HG03457 (cell line): ENCODE results near the gene NAPG.
"Not testable (repeated sequence)": the region's sequence is repeated elsewhere in the genome, so short reads cannot be mapped to it uniquely, and the experiment has no call there.

Source experiments
- ATAC-seq: cut with Tn5 transposase; IDR thresholded peaks from one replicate; pipeline ENCODE4 v1.9.1; 2021; ENCODE audit warnings: moderate number of reproducible peaks; ENCODE audit not compliant: unreplicated experiment

Gene NAPG

GRCh38 chr18:10511236-10511635, 14.6 kb upstream of the NAPG start:
- no peak for ATAC-seq

DNA sequence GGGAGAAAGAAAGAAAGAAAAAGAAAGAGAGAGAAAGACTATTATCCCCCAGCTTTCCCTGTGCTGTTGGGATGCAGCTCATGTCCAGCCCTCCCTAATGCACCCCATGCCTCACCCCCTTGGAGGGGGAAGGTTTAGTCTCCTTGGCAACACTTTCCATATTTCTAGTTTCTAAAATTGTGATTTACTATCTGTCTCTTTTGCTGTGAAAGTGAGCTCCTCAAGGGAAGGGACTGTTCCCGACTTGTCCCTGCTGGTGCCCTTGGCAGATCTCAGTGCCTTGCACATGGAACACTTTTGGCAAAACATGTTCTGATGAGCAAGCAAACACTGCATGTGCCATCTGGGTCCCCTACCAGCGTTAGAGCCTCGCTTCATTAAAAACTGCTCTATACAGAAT, 11.7 kb upstream of the NAPG start:
- ATAC-seq = no peak

- no peak for ATAC-seq
Measured at GRCh38 chr18:10514601-10515000, 11.2 kb upstream of the NAPG start.

DNA sequence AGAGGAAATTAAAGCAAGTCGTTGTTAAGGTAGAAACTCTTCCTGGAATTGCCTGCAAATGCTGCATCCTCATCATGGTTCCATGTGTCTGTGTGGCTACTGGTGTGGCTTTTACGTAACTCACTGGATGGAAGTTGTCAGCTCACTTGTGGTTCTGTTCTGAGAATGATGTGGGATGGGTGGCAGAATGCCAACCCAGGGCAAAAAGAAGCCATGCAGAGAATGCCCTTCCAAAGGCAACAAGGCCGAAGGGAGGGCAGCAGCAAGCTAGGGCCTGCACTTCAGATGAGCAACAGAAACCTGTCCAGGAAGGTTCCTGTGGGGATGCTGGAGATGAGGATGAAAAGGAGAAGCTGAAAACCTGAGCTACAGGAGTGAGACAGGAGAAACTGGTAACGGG, 10.4 kb upstream of the NAPG start:
- no peak for ATAC-seq

DNA sequence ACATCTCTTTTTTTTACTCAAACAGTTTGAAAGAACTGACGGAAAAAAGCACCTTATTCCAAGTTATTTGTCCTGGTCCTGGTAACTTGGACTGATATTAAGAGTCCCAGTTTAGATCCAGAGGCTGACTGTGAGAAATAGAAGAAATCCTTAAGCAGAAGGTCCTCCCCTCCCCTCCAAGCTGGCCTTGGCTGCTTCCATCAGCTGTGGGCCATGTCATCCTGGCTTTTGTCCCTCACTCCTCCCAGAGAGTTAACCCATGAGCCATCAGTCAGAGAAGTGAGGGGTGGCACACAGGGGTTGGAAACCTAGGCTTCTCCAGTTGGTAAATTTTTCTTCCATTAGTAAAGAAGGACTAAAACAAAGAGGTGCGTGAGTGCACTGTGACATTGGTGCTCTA, 9.7 kb upstream of the NAPG start:
- no peak for ATAC-seq

GRCh38 chr18:10518595-10519255, 7.1 kb upstream of the NAPG start:
- no peak for ATAC-seq

DNA sequence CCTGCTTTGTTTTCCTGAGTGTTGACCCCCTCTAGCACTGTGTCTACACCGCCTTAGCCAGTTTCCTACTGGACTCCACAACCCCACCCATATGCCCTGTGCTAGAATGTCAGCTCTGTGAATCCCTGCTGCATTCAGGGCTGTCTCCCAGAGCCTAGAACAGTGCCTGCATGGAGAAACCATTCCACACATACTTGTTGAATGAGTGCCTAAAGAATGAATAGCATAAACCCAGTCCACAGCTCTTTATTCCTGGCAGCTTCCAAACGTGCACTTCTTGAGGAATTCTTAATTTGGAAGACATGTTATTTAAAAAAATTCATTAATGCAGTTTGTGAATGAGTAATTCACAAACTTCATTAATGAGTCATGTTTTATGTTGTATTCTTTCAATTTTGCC, 6.5 kb upstream of the NAPG start:
- no peak for ATAC-seq

DNA sequence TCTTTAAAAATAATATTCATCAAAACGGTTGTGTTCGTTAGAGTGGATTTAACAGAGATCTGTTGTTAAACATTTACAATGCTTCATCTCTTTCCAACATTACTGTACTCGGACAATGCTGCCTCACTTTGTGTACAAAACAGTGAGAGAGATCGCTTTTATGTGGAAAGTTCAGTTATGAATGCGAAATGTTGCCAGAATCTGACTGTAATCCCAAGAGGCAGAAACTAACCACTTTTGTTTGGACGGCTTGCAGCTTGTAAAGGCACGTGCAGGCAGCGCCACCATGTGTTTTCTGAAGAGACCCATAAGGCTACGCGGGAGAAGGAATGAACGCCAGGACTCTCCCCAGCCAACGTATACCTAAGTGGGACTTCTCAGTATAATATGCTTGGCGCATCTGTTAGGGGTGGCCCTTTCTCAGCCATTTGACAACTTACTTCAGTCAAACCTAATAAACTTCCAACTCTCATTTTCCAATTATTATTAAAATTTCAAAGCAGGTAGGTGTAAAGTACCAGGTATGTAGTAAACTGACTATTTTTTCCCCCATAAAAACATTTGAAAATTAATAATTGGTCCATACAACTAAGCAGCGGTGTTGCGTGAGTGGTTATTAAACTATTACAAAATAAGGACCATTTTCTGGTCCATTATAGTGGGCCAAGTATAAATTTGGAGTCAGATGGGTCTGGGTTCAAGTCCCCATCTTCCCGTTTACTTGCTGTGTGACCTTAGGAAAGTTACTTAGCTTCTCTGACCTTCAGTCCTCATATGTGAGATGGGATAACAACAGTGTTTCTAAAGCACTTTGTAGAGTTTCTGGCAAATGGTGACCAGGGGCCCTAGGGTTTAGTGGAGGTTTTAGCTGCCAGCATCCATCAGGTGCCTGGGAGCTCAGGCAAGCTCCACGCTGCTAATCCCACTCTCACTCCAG, 5.6 kb upstream of the NAPG start:
- ATAC-seq = peak; percentile 57

DNA sequence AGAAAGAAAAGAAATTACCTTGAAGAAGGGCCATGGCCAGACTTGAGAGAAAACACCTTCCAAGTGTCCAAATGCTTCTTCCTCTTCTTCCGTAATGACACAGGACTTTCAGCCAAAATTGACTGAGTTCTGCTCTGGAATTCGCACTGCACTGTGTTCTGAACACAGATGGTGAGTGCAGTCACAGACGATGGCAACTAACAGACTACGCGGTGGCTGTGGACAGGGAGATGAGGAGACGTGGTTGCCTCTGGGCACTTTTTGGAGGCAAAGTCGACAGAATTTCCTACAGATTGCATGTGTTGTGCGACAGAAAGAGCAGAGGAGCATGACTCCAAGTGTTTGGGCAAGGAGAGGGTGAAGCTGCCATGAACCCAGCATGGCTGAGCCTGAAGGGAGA, 4.3 kb upstream of the NAPG start:
- no peak for ATAC-seq

DNA sequence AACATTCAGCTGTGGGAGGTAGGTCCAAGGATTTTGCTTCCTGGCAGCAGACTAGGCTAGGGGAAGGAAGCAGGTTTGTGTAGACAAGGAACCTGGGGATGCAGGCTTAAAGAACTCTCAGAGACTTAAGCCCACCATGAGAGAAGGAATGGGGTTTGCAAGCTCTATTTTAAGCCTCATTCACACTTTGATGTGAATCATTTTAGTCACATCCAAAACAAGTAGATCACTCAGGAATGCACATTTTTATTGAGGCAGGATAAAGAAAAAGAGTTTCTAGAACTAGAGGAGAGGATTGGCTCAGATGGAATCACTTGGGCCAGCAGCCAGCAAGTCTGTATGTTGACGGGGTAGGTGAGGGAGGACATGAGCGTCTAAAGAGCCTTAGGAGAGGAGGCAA, 3.3 kb upstream of the NAPG start:
- no peak for ATAC-seq

DNA sequence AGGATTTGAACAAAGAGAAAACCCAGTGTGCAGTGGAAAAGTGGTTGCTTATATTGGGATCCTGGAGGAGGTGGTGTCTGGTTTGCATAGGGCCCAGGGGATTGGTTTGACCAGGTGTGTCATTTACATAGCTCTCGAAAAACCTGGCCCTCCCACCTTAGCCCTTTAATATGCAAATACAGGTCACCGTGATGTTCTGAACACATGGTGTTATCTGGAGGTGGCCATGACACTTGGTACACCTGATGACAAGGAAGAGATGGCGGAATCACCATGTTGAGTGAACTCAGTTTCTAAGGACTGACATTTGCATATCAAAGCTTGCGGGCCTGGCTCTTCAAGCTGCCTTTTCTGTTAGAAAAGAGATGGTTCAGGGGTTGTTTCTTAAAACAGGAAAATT, 2.3 kb upstream of the NAPG start:
- ATAC-seq = no peak

- no peak for ATAC-seq
Measured at GRCh38 chr18:10524507-10525370, 1.1 kb upstream of the NAPG start.

GRCh38 chr18:10525371-10525691, 496 bp upstream of the NAPG start:
- ATAC-seq = no peak

DNA sequence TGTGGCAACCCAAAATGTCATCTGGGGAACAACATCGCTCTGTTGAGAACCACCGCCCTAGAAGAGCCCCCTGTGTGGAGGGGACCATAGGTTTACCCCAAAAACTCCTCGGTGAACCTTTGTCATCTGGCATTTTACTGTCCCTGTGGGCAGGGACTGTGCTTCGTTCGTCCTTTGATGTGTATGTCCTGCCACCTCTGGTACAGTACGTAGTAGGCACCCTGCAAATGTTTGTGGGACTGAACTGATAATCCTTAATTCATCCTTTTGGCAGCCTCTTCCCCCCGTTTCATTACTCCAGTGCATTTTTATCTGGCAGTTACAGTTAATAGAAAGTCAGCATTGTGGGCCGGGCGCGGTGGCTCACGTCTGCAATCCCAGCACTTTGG, 728 bp downstream of the NAPG start:
- ATAC-seq = no peak

- ATAC-seq = no peak
Measured at GRCh38 chr18:10528439-10528838, 2.6 kb downstream of the NAPG start.

DNA sequence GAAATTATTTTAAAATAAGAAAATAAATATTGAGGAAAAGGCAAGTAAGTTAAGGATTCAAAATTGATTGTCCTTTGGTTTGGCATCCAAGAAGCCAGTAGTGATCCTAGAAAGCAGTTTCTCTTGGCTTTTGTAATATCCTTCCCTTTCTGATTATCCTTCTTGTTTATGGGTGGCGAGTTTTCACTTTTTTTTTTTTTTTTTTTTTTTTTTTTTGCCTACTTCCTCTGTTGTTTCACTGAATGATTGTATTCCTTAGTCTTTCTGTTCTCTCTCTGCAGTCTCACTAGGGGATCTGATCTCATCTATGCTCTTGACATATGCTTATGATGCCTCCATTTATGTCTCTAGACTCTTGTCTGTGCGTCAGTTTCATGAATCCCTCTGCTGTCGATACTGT, 4.2 kb downstream of the NAPG start:
- no peak for ATAC-seq

GRCh38 chr18:10530852-10531251, 5.0 kb downstream of the NAPG start:
- ATAC-seq = no peak

DNA sequence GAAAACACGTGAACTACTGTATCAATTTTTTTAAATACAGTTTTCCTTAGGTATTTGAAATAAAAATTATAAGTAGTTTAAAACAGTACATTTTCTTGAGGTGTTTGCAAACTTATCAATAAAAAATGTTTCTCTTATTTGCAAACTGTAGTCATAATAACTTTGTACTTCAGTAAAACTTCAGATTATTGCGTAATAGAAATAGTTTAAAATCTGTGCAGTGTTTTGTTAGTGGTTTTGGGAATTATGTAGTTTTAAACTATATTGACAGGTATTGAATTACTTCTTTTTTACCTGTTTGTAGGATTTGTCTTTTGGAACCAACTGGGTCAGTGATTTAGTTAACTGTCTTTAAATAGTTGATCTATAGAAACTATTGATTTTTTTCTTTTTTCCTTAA, 7.3 kb downstream of the NAPG start:
- no peak for ATAC-seq

DNA sequence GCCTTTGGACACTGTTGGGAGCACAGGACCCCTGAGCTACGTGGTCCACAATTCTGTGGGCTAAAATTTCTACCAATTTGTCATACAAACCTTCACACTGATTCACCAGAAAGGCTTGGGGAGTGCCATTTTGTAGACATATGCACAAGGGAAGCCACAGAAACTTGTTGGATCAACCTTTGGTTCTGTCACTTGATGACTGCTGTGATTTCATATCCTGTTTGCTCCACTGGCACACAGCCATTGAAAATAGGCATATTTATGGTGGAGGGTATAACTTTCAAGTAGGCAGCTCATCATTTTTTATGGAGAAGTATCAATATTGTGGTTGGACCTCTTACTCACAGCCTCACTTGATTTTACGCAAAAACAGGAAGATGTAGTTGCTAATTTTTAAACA, 10.5 kb downstream of the NAPG start:
- no peak for ATAC-seq

- ATAC-seq = no peak
Measured at GRCh38 chr18:10537765-10538164, 11.9 kb downstream of the NAPG start.

GRCh38 chr18:10539124-10539523, 13.3 kb downstream of the NAPG start:
- ATAC-seq = not testable (repeated sequence)

GRCh38 chr18:10543277-10543676, 17.4 kb downstream of the NAPG start:
- ATAC-seq = no peak
